Right lobe of liver (tissue), 4 donors: ENCODE results near the gene ICE1.

Experiments used
- POLR2A ChIP-seq: fragments of 450-650 bp; IDR thresholded peaks from one replicate; pipeline ENCODE4 v1.6.1; 2017; ENCODE audit warnings: antibody characterized with exemption, mild to moderate bottlenecking
- TF ChIP-seq, protein P1 (sequence below), 4 donors: fragments of 200-600 bp in 3 of 4; fragments of 450-650 bp in 1 of 4; IDR thresholded peaks; one replicate each; pipeline versions ENCODE4 v1.5.1 to v1.8.0; 2016 to 2022; ENCODE audit warnings: antibody characterized with exemption in 4 of 4, mild to moderate bottlenecking in 2 of 4
- donor health status: DM: no; HTN: no; CAD: no.
- donor health status: DM: no; HTN: no; CAD: no.
- donor health status: DM: no; HTN: yes; CAD: no.

DNA sequence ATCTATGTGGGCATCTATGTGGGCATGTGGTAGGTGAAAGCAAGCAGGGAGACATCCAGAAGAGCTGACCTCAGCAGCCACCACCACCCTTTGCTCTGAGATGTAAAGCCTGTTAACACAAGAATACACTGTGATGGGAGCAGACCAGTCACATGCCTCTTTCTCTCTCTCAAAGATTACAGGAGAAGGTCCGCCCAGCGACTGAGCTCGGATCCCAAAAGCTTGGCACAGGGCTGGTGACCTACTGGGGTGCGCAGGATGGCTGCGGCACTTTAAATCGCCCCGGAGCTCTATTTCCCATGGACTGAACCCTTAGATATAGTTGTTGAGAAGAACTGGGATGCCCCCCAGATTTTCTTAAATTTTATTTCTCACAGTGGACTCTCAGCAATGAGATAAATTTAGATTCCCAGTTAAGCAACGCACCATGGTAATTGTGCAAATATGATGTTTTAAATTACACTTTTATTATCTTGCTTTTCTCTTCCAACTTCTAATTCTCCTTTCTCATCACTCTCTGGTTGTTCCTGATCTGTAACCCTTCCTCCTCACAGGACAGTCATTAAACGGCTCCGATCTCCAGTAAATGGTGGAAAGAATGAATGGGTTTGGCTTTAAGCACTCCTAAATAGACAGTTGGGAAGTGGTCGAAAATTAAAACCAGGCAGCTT lies 37.7 kb upstream of the ICE1 start:
- TF ChIP-seq, protein P1, sequence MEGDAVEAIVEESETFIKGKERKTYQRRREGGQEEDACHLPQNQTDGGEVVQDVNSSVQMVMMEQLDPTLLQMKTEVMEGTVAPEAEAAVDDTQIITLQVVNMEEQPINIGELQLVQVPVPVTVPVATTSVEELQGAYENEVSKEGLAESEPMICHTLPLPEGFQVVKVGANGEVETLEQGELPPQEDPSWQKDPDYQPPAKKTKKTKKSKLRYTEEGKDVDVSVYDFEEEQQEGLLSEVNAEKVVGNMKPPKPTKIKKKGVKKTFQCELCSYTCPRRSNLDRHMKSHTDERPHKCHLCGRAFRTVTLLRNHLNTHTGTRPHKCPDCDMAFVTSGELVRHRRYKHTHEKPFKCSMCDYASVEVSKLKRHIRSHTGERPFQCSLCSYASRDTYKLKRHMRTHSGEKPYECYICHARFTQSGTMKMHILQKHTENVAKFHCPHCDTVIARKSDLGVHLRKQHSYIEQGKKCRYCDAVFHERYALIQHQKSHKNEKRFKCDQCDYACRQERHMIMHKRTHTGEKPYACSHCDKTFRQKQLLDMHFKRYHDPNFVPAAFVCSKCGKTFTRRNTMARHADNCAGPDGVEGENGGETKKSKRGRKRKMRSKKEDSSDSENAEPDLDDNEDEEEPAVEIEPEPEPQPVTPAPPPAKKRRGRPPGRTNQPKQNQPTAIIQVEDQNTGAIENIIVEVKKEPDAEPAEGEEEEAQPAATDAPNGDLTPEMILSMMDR (IDR thresholded peaks at IDR 0.05) = no peak
- no peak for TF ChIP-seq POLR2A
